Measurements from ENCODE around the gene MANSC4. TPM values are rescaled to one million over a fixed set of nuclear protein-coding genes. Genes with fewer than 3 reads are reported as not detected.

The MANSC4 gene
- total and polyA plus RNA-seq, 9 of the 15 experiments (the other 6 are each of a cell fraction or from before 2014, with no cell fraction given): not detected

- TF ChIP-seq RAD51 (IDR thresholded peaks at IDR 0.05; ENCODE audit: borderline replicate concordance, low read depth) (no peak), CBX5 (IDR thresholded peaks at IDR 0.05; ENCODE audit: borderline replicate concordance, low read depth) (no peak), THAP7 (CRISPR knock-in tag; IDR thresholded peaks at IDR 0.05) (0 out of 2 replicates have a peak, but pooled peaks have one; percentile 44), RBM17 (IDR thresholded peaks at IDR 0.05; ENCODE audit: borderline replicate concordance, low read depth, low read length) (no peak), E2F4 (CRISPR knock-in tag; IDR thresholded peaks at IDR 0.05; ENCODE audit: low read depth) (no peak), BCOR (IDR thresholded peaks at IDR 0.05) (no peak), BRD9 (IDR thresholded peaks at IDR 0.05; ENCODE audit: low read depth, partially characterized antibody) (no peak), EZH2 (IDR thresholded peaks at IDR 0.05; ENCODE audit: borderline replicate concordance, low read depth, low read length) (no peak), CBFA2T3 (IDR thresholded peaks at IDR 0.05) (no peak), SRSF1 (IDR thresholded peaks at IDR 0.05; ENCODE audit: low read depth, low read length) (no peak), RNF2 (IDR thresholded peaks at IDR 0.05) (no peak), KAT8 (IDR thresholded peaks at IDR 0.05; ENCODE audit: low read depth) (no peak), ZNF124 (CRISPR knock-in tag; IDR thresholded peaks at IDR 0.05) (no peak), PTTG1 (tag; IDR thresholded peaks at IDR 0.05; ENCODE audit: low read depth) (no peak), EHMT2 (IDR thresholded peaks at IDR 0.05) (no peak), STAT5B (CRISPR knock-in tag; IDR thresholded peaks at IDR 0.05) (no peak), NONO (IDR thresholded peaks at IDR 0.05; ENCODE audit: low read depth in 2 of 2, low read length in 1 of 2) (peak; percentile 66 to 74), ZNF184 (CRISPR knock-in tag; IDR thresholded peaks at IDR 0.05) (no peak), SRSF9 (IDR thresholded peaks at IDR 0.05; ENCODE audit: borderline replicate concordance, low read depth, low read length) (no peak), CXXC5 (CRISPR knock-in tag; IDR thresholded peaks at IDR 0.05) (peak; percentile 75), HOMEZ (CRISPR knock-in tag; IDR thresholded peaks at IDR 0.05) (no peak), ILF3 (IDR thresholded peaks at IDR 0.05; ENCODE audit: borderline replicate concordance) (no peak), XRCC3 (IDR thresholded peaks at IDR 0.05) (no peak), RBM15 (IDR thresholded peaks at IDR 0.05; ENCODE audit: insufficient read depth, low read length) (no peak), POLR2AphosphoS2 (IDR thresholded peaks at IDR 0.05; ENCODE audit: low read length) (no peak), BRF2 (IDR thresholded peaks at IDR 0.05; ENCODE audit: borderline replicate concordance, insufficient read depth, insufficient read length) (no peak), SAFB2 (IDR thresholded peaks at IDR 0.05; ENCODE audit: borderline replicate concordance, low read depth, low read length, severe bottlenecking) (no peak)
Measured at GRCh38 chr12:27779920-27780611, at the start of gene MANSC4, which contains the start of gene KLHL42 (continued).

Measured in K562 (cell line).